Brain pericyte (primary cell): Measurements from ENCODE around the gene NPR2.
A peak's percentile ranks its signal among the peaks of the same experiment; 100 is the strongest.

Experiments
- DNase-seq: peaks from one replicate; pipeline ENCODE4 v3.0.0-alpha.2; 2012; ENCODE audit warnings: low read depth, low spot score

Gene NPR2

DNA sequence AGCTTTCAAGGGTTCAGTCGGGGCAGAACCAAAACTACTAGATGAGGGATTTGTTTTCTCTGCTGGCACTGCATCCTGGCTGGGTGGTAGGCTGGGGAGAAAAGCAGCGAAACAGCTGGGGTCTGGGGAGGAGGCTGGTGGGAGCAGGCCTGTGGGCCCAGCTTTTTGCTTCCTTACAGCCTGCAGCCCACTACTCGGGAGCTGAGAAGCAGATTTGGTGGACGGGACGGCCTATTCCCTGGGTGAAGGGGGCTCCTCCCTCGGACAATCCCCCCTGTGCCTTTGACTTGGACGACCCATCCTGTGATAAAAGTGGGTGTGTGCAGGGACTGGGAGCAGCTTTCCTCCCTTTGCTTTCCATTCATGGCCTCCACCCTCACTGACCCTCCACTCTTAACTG lies 9.1 kb downstream of the NPR2 start:
- DNase-seq: no peak

- no peak for DNase-seq
Observed at GRCh38 chr9:35801328-35802128, 10.1 kb downstream of the NPR2 start.

GRCh38 chr9:35806101-35806500 lies 14.7 kb downstream of the NPR2 start:
- DNase-seq: no peak

- no peak for DNase-seq
Observed at GRCh38 chr9:35808433-35808832, 17.0 kb downstream of the NPR2 start.

DNA sequence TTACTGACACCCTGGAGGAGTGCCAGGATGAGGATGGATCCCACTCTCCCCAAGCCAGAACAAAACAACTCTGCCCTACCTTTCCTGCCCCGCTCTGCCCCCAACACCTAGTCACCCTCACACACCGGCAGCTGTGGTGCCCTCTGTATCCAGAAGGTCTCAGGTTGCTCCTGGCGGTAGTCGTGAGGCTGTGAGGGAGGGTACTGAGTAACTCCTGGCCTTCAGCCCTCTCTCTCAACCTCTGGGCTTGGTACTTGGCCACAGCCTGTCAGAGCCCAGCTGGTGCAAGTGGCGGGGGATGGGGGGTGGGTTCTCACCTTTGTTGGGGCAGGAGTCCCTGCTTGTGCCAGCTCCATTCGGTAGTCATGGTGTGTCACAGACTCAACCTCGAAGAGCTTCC lies 18.7 kb downstream of the NPR2 start:
- DNase-seq: no peak

DNA sequence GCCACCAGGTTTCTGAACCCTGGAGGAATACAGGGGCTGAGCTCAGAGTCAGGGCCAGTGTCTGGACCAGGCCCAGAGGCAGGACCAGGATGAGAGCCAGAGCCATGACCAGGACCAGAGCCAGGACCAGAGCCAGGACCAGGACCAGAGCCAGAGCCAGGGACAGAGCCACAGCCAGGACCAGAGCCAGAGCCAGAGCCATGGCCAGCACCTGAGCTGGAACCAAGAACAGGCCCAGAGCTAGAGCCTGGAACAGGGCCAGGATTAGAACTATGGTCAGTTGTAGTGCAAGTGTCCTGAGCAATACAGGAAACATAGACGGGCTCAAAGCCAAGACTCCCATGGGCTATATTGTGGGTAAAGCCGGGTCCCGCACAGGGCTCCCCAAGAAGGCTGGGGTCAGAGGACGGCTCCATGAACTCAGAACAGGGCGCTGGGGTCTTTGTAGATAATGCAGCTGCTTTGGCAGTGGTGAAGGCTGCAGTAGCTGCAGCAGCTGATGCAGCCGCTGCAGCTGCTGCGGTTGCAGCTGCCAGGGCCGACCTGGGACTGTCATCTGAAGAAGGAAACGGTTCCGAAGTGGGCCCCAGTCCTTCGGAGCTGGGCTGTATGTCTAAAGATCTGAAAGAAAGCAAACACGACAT lies 20.1 kb downstream of the NPR2 start:
- DNase-seq: no peak

DNA sequence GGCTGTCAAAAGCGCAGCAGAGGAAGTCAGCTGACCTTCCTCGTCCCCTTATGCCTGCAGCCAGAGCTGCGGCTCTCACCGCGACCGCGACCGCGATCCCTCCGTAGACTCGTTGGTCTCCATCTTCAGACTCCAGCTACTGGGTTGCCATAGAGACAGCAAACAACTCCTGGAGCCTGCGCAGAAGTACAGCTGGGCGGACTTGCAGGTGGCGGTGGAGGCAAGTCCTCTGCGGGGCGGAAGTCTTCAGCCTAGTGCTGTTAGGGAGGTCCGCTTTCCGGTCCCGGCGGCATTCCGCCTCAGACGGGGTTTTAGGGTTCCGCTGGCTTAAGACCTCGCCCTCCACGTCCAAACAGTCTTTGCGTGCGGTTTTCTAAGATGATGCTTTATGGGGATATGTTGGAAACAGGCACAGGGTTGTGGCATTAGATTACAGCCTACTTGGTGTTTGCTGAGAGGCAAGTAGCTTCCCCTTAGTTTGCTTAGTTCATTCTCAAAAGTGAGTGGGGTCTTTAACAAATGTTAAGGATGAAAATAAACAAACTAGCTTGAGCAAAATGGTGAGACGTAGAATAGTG lies 20.7 kb downstream of the NPR2 start, which contains the start of gene SPAG8:
Gene SPAG8, minus strand, starts transcription at position 238 of the 578 bp plus-strand sequence. Its CDS starts 115 bp downstream, at position 123.
- peak; percentile 69 for DNase-seq

- no peak for DNase-seq
Observed at GRCh38 chr9:35813434-35814105, 22.2 kb downstream of the NPR2 start.

GRCh38 chr9:35814106-35814840 lies 22.9 kb downstream of the NPR2 start:
- DNase-seq: peak; percentile 15

GRCh38 chr9:35814841-35815543 lies 23.6 kb downstream of the NPR2 start, which contains the start of gene HINT2:
Gene HINT2, minus strand, starts transcription at chr9:35815042. Its CDS starts 63 bp downstream, at chr9:35814979.
- DNase-seq: peak; percentile 97

GRCh38 chr9:35816708-35817107 lies 25.3 kb downstream of the NPR2 start:
- no peak for DNase-seq

GRCh38 chr9:35818341-35818740 lies 26.9 kb downstream of the NPR2 start:
- no peak for DNase-seq

DNA sequence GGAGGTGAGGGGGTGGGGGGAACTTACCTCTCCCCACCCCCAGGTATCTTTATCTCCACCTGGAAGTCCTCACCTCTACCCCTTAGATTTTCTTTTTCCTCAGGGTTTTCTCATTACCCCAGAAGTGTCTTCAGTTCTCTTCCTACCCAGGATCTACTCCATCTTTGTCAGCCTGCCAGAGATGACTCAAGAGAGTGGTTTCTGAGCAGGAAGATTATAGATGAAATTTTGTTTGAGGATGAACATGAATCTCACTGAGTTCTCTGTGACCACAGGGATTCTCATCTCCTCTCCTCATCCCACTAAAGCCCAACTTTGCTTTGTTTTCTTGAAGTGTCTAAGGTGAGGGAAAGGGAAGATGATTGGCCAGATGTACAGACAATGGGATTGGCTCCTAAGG lies 28.7 kb downstream of the NPR2 start:
- no peak for DNase-seq

DNA sequence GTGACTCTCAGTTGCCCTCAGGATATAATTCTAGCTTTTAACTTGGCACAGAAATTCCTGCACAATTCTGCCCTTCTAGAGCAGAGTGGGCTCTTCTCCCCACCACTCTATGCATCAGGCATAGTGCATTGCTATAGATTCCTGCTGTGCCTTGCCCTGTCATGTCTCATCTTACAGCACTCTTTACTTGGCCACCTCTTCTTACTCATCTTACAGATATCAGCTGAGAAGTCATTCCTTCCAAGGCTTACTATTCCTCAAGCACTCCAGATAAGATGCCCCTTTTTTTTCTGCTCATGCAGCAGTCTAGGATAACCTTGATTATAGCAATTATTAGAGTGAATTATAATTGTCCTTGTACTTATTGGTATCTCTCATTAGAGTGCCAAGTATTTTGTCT lies 31.5 kb downstream of the NPR2 start:
- no peak for DNase-seq

DNA sequence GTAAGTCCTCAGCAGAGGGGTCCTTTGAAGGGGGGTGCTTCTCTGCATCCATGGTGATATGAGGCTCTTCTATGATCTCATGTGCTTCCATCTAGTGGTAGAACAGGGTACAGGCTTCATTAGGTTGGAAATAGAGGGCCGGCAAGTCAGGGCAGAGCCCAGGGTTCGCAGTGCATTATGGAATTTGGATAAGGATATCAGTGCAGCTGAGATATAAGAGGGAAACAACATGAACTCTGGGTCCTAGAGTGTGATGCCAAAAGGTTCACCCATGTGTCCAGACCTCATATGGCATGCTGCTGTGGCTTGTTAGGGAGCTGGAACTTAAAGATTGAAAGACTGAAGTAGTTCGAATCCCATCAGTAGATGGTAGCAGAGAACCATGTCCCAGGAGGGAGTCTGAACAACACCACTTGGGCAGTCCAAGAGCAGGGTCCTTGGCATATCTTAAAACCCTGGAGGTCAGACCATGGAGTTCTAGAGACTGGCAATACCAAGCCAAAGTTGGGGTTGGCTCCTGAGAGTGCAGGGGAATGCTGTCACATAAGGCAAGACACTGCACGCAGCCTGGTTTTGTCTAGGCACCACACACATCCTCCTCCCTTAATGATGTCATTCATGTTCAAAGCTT lies 34.8 kb downstream of the NPR2 start:
- DNase-seq: no peak

- DNase-seq: no peak
Observed at GRCh38 chr9:35827486-35827885, 36.1 kb downstream of the NPR2 start.

DNA sequence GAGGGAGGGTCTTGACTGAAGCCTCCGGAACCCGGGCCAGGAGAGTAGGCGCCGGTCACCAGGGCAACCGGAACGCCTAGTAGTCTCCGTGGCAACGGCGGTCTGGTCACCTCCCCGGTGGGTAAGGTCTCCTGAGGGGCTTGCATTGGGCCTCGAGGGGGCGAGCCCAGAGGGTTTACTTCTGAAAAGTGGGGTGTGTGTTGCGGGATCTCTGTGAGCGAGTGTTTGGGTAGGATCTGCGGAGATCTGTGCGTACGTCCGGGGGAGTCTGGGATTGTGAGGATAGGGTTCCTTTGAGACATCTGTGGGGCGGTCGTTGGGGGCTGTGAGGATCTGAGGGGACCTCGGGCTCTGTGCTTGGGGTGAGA lies 37.3 kb downstream of the NPR2 start, which contains the start of gene FAM221B:
Gene FAM221B, minus strand, starts transcription at position 17 of the 368 bp plus-strand sequence. CDS start 2,571 bp downstream, outside the sequence.
- no peak for DNase-seq

GRCh38 chr9:35829084-35829763 lies 37.8 kb downstream of the NPR2 start, which contains the start of gene TMEM8B:
Gene TMEM8B, plus strand, starts transcription at chr9:35829228. Its CDS starts 220 bp downstream, at chr9:35829448.
- DNase-seq: peak; percentile 64

- DNase-seq: no peak
Observed at GRCh38 chr9:35829764-35830096, 38.3 kb downstream of the NPR2 start.

DNA sequence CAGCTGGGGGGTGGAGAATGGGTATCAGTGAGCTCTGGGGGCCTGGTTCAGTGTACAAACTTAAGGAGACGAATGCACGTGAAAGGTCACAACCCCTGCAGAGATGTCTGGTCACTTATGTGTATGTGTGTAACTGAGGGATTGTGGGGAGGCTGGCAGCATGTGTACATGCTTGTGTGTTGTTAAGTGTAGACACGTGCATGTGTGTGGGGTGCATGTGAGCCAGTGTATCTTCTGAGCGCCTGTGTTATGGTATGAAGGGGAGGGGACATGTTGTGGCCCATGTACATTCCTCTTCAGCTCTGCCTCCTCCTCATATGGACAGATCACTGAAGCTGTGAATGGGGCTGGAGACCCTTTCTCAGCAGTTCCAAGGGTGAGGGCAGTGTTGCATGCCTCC lies 39.6 kb downstream of the NPR2 start:
- no peak for DNase-seq
